ENCODE measurements around the gene MED15.
A peak's percentile ranks its signal among the peaks of the same experiment; 100 is the strongest.
"Not testable (repeated sequence)": the region's sequence is repeated elsewhere in the genome, so short reads cannot be mapped to it uniquely, and the experiment has no call there.

The MED15 gene

GRCh38 chr22:20483143-20483506 is 24.3 kb upstream of the MED15 start:
- not testable (repeated sequence) for DNase-seq (ENCODE audit: low read depth)

DNA sequence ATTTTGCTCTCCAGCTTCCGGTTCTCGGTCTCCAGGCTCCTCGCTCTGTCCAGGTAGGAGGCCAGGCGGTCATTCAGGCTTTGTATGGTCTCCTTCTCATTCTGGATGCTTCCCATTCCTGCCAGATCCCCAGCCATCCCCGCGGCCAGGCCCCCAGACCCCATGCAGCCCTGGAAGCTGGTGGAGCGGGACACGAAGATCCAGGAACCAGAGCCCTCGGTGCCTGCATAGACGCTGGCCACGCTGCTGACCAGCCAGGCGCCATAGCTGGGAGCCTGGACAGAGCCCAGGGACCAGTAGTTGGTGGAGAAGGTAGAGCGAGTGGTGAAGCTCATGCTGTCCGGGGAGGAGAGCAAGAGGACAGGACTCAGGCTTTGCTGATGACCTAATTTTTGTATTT is 23.6 kb upstream of the MED15 start:
- DNase-seq (ENCODE audit: low read depth) = no peak

DNA sequence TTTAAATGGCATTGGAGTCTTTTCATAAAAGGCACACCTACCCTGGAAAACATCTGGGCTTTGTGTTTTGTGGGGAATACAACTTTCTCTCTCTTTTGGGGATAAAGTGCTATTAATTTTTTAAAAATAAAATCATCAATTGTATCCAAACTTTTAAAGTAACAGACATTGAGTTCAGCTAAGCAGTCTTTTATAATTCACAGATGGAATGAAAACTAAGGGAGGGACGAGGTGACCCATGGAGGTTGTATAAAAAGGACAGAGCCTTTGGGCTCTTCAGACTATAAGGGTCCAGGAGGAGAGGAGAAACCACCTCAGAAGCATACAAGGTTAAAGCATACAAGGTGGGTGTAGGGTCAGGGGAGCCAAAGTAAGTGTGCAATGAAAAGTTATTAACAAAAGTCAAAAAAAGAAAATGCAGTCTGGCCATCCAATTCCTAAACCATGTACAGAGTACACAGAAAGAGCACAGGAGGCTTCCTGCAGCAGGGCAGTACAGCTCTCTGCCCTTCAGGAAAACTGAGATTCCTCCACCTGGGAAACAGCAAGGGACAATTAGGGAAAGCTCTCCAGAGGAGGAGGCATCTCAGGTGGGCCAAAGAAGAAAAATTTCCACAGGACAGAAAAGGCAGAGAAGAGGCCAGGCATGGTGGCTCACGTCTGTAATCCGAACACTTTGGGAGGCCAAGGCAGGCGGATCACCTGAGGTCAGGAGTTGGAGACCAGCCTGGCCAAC is 22.3 kb upstream of the MED15 start:
- no peak for DNase-seq (ENCODE audit: low read depth)

DNA sequence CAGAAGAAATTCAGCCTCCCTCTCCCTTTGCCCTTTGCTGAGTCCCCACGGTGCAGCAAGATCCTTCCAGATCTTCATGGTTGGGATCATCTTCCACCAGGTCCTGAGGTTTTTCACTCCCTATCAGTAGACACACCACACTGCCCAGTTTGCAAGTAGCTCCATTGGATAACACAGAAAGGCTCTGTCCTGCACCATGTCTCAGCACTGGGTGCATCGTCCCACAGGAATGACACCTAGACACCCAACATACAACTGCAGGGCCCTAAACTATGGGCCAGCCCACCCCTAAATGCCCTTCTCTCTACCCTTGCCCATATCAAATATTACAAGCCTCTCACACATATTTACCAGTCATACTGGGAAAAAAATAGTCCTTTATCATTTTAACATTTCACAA is 21.2 kb upstream of the MED15 start:
- no peak for DNase-seq (ENCODE audit: low read depth)

DNA sequence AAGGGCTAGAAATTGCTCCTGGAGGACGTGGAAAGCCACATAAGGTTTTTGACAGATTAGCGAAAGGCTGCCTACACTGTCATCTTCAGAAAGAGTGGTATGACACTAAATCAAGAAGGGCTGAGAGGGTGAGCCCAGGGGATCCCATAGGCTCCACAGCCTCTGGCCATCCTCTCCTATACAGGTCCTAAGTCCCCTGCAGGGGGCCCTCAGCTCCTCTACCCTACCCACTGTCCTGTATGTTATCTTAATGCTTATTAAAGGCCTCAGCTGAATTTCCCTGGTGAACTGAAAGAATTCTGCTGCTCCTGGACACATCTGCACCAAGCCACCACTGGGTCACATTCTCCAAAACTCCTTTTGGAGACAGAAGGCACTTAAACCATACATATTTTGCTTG is 19.7 kb upstream of the MED15 start:
- no peak for DNase-seq (ENCODE audit: low read depth)

GRCh38 chr22:20488946-20489345 is 18.5 kb upstream of the MED15 start:
- no peak for DNase-seq (ENCODE audit: low read depth)

- no peak for DNase-seq (ENCODE audit: low read depth)
Observed at GRCh38 chr22:20490183-20490940, 17.0 kb upstream of the MED15 start.

DNA sequence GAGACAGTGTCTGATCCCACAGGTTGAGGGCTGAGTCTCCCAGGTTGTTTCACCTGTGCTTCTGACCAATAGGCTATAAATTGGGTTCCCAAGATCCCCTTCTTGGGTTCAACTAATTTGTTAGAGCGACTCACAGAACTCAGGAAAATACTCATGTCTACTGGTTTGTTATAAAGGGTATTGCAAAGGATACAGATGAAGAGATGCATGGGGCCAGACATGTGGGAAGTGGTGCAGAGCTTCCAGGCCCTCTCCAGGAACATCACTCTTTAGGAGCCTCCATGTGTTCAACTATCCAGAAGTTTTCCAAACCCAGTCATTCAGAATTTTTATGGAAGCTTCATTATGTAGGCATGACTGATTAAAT is 16.5 kb upstream of the MED15 start:
- no peak for DNase-seq (ENCODE audit: low read depth)

DNA sequence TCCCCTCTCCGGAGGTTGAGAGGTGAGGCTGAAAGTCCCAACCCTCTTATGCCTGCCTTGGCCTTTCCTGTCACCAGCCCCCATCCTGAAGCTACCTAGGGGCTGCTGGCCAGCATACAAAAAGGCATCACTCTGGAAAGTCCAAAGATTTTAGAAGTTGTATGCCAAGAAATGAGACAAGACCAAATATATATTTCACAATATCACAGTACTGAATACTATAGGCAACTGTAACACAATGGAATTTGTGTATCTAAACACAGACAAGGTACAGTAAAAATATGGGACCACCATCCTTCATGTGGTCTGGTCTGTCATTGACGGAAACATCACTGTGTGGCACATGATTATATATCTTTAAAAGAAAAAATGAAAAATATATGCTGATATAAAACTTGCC is 16.1 kb upstream of the MED15 start:
- DNase-seq (ENCODE audit: low read depth) = no peak

DNA sequence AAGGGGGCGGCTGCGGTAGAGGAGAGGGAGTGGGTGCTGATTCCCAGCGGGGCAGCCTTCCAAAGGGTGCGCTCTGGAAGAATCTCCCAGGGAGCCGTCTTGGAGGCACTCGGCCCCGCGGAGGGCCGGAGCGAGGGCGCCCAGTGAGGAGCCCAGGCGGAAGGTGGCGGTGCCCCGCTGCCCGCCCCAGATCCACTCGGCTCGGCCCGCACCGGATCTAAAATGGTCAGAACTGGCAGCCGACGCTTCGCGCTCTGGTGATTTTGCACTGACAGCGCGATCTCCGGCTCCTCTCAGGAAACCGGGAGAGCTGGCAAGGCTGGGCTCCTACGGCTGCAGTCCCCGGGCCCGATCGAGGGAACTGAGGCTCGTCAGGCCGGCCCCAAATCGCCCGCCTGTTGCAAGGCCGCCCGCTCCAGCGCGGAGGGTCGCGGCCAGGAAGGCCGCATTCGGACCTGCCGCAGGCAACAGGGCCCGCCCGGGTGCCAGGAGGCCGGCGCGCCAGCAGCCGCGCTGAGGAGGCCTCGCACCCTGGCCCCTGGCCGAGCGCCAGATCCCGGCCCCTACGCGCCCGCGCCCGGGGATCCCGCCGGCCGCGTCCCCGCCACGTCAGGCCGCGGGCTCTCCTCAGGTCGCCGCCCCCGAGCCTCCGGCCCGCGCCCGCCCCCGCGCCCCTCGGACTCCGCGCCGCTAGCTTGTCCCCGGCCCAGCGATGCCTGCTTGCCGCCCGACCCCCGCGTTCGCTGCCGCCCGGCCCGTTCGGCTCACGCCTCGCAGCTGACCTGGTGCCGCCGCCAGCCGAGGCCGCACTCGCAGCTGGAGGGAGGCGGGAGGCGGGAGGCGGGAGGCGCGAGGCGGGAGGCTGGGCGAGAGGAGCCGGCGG is 12.2 kb upstream of the MED15 start, which contains the start of gene KLHL22:
KLHL22 (minus strand) TSS at position 818 of the 883 bp plus-strand sequence. CDS start 6,584 bp downstream, outside the sequence.
- no peak for DNase-seq (ENCODE audit: low read depth)

- DNase-seq (ENCODE audit: low read depth) = peak; percentile 83
Observed at GRCh38 chr22:20495861-20496681, 11.3 kb upstream of the MED15 start.

DNA sequence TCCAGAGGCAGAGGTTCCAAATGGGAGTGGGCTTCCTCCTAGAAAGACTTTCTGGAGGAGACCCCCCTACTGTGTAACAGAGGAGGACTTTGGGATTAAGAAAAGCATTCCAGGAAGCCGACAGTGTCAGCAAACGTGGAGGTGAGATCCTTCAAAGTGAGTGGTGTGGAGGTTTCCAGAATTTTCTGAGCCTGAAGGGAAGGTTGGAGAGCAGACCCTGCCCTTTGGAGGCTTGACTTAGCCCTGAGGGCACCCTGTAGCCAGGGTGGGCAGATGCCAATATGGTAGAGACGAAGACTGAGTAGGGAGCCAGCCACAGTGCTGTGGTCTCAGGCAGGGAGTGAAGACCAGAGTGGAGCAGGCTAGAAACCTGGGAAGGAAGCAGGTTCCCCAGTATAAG is 10.0 kb upstream of the MED15 start:
- DNase-seq (ENCODE audit: low read depth) = no peak

DNA sequence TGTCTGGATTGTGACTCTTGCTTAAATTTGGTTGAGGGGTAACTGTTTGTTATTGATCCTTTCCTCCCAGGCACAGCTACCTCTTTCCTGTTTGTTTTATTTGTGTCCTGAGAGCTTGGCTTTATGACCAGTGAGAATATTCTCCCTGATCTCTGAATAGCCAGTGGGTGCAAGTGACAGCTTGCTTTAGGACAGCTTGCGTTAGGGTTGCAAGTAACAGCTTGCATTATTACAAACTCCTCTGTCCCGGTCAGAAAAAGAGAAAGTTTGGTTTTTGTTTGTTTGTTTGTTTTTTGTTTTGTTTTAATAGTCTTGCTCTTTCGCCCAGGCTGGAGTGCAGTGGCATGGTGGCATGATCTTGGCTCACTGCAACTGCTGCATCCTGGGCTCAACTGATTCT is 8.5 kb upstream of the MED15 start:
- DNase-seq (ENCODE audit: low read depth) = no peak

DNA sequence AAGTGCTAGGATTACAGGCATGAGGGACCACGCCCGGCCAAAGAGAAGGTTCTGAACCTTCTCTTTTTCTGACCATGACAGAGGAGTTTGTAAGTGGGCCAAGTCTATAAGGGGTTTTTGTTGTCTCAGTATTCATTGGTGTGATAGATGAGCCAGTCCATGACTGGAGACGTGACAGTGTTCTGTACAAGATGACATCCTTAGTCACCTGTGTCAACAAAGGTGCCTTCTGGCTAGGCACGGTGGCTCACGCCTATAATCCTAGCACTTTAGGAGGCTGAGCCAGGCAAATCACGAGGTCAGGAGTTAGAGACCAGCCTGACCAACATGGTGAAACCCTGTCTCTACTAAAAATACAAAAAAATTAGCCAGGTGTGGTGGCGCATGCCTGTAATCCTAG is 7.6 kb upstream of the MED15 start:
- no peak for DNase-seq (ENCODE audit: low read depth)

- no peak for DNase-seq (ENCODE audit: low read depth)
Observed at GRCh38 chr22:20503816-20504215, 3.6 kb upstream of the MED15 start.

GRCh38 chr22:20504293-20504922 is 3.0 kb upstream of the MED15 start:
- peak; percentile 17 for DNase-seq (ENCODE audit: low read depth)

- DNase-seq (ENCODE audit: low read depth) = no peak
Observed at GRCh38 chr22:20506543-20507252, 712 bp upstream of the MED15 start.

DNA sequence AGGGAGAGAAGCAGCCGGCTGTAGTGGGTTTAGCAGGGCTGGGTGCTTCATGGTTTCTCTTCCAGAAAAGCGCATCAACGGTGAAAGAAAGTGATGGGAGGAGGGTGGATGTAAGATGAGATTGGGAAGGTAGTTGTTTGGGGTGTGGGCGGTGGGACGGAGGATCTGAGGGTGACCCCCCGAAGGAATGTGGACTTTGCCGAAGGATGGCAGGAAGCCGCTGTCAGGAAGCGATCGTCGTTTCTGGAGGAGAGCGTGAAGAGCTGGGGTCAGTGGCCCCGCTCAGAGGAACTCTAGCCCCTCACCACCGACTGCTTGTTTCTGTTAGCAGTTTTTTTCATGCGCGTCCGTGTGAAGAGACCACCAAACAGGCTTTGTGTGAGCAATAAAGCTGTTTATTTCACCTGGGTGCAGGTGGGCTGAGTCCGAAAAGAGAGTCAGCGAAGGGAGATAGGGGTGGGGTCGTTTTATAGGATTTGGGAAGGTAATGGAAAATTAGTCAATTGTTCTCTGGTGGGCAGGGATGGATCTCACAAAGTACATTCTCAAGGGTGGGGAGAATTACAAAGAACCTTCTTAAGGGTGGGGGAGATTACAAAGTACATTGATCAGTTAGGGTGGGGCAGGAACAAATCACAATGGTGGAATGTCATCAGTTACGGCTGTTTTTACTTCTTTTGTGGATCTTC is 801 bp downstream of the MED15 start:
- not testable (repeated sequence) for DNase-seq (ENCODE audit: low read depth)

GRCh38 chr22:20508815-20509271 is 1.4 kb downstream of the MED15 start:
- DNase-seq (ENCODE audit: low read depth) = no peak
